NCI-H2029 (cell line): ENCODE data around the gene ZSWIM3.
A peak's percentile ranks its signal among the peaks of the same experiment; 100 is the strongest.
"Not testable (repeated sequence)": the region's sequence is repeated elsewhere in the genome, so short reads cannot be mapped to it uniquely, and the experiment has no call there.

Experiments
- DNase-seq: peaks from one replicate; lab custom pipeline; 2025; lab: John Stamatoyannopoulos, UW

ZSWIM3 gene

DNA sequence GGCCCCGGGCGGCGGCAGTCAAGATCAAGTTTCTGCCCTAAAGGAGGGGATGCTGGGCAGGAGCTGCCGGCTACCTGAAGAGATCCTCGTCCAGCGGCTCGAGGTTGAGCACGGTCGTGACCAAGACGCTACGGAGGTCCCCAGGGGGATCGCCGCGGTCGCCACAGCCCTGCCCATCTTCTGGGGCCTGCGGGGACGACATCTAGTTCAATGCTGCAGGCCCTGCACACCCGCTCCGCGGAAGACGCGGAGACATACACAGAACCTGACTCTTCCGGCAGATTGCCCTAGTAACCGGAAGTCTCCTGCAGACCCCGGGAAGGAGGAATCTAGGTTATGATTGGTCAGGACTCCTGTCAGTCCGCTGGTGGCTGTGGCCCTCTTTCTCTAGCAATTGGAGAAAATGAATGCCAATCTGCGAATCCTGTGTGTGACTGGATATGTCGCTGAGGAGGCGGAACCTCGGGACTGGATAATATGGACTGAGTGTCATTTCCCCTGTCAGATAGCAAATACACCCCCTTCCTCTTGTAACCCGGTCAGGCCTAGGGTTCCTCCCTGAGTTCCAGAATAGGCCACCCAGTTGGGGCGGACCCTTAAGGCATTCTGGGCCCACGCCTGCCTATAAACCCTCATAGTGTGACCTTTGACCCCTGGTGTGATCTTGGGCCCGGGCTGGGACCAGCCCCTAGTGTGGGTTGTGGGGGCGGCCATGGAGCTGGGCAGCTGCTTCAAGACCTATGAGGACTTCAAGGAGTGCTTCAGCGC, at the start of gene ZSWIM3, which contains the start of gene ACOT8:
Gene ZSWIM3, plus strand, starts transcription at position 501 of the 768 bp plus-strand sequence. Its CDS starts 212 bp downstream, at position 713.
Gene ACOT8, minus strand, starts transcription at position 279 of the 768 bp plus-strand sequence. Its CDS starts 77 bp downstream, at position 202.
- DNase-seq = peak; percentile 100

DNA sequence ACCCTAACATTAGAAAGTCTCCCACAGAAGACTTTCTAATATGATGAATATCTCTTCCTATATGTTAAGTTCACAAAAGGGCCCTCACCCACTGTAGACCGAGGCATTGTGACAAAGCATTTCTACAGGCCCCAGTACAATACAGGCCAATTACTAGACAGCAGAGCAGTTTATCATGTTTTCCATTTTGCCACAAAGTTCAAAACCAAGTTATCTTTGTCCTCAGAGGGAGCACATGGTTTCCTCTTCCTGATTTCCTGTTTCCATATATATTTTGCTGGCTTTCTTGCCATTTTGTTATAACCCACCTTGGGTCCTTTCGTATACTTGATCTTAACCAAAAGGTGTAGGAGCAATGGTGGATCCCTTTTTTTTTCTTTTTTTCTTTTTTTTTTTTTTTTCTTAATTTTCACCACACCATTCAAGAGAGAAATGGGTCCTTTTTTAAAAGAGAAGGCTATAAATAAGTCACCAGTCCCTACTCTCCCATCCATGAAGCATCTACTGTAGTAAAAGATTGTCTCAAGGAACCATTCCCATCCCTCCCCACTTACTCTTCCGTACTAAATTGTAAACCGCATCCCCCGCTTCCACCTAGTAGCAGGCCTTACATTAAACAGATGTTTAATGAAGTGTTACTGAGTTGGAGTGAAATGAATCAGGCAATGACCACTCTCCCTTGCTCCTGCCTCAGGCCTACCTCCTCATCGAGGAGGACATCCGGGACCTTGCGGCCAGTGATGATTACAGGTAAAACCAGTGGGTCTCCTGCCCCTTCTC, 47.0 kb upstream of the ZSWIM3 start:
- DNase-seq = no peak

GRCh38 chr20:45812157-45813005, 45.0 kb upstream of the ZSWIM3 start, which contains the start of gene UBE2C:
Gene UBE2C, plus strand, starts transcription at chr20:45812644. Its CDS starts 52 bp downstream, at chr20:45812696.
- DNase-seq = peak; percentile 99

- no peak for DNase-seq
Observed at GRCh38 chr20:45813006-45813340, 44.4 kb upstream of the ZSWIM3 start.

- DNase-seq = no peak
Observed at GRCh38 chr20:45813489-45813888, 43.9 kb upstream of the ZSWIM3 start.

GRCh38 chr20:45814314-45814713, 43.1 kb upstream of the ZSWIM3 start:
- no peak for DNase-seq

- DNase-seq = no peak
Observed at GRCh38 chr20:45816951-45817350, 40.5 kb upstream of the ZSWIM3 start.

DNA sequence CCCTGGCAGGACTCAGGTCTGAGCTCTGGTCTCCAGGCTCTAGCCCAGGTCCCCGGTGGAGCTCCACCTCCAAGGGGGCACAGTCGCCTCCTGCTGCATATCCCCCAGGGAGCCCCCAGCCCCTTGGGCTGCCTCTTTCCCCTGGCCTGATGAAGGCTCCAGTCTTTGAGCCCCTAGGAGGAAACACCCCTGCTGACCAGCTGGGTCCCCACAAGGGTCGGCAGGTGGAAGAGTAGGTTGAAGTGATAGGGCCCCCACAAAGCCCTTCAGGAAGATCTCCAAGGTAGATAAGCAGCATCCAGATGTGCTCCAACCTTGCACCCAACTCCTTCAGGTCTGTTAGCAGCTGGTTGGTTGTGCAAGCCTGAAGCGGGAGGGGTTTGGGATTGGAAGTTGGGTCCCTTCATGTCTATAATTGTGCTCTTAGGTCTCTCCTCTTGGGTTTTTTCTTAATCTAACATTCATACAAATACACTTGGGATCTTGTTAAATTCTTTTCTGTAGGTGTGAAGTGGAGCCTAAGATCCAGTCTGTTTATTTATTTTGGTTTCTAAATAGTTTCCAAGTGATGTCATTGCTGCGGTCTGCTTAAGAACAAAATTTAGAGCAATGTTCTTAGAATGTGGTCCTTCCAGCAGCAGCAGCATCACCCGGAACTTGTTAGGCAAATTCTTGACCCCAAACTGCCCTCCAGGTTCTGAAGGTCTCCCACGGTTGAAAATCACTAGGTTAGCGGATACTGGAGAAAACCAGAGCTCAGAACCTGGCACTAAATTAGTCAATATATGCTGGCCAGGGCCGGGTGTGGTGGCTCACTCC, 39.8 kb upstream of the ZSWIM3 start:
- no peak for DNase-seq

- no peak for DNase-seq
Observed at GRCh38 chr20:45818239-45818638, 39.2 kb upstream of the ZSWIM3 start.

- DNase-seq = no peak
Observed at GRCh38 chr20:45819466-45819865, 37.9 kb upstream of the ZSWIM3 start.

DNA sequence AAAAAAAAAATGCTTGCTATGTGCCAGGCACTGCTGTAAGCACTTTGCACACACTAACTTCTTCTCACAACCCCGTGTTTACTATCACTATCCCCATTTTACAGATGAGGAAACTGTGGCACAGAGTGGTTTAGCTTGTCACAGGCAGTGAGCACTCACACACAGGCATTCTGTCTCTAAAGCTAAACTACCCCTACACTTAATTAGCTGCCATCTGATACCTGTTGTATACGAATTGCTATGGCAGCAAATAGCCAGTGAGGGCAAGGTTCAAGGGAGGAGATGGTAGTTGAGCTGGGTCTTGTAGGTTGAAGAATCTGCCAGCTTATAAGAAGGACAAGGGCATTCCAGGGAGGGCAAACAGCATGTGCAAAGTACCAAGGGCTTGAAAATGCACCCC, 35.5 kb upstream of the ZSWIM3 start:
- DNase-seq = no peak

DNA sequence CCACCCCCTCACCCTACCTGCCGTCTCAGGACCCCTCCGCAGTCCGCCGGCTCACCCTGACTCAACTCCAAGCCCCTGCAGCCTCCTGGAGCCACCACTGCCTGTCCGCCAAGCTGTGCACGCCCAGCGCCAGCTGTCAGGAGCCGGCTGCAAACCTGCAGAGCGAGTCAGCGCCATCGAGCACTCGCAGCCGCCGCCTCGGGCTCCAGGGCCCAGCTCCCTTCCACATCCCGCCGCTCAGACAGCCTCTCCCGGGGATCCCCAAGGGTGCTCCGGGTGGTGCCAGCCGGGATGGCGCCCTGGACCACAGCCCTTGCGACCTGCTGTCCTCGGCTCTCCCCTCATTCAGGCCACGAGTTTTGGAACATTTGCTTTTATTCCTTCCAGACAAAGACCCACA, 34.6 kb upstream of the ZSWIM3 start:
- no peak for DNase-seq

GRCh38 chr20:45823949-45824835, 33.2 kb upstream of the ZSWIM3 start:
- peak; percentile 58 for DNase-seq

DNA sequence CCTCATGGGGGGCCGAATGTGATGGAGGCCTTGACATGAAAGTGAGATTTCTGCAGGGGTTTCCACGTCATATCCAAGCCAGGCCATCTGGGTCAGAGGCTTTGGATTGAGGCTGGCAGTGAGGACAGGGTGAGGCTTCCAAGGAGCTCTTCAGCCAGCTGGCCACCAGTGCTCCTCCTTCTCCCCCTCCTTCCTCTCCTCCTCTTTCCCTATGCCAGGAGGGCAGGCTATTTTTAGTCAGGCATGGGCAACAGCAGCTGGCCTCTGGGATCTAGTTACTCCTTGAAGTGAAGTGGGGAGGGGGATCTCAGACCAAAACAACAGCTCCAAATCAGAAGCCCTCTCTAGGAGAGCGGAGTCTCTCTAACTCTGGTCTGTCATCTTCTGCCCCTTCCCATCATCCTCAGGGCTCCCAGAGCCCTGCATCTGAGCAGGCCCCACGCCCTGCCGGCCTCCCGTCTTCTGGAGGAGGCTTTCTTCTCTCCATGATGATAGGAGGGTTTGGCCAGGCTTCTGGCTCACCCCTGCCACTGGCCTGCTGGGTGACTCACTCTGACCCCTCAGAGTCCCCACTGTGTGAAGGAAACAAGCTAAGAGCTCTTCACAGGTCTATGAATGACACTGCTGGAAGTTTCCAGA, 30.9 kb upstream of the ZSWIM3 start:
- DNase-seq = no peak

DNA sequence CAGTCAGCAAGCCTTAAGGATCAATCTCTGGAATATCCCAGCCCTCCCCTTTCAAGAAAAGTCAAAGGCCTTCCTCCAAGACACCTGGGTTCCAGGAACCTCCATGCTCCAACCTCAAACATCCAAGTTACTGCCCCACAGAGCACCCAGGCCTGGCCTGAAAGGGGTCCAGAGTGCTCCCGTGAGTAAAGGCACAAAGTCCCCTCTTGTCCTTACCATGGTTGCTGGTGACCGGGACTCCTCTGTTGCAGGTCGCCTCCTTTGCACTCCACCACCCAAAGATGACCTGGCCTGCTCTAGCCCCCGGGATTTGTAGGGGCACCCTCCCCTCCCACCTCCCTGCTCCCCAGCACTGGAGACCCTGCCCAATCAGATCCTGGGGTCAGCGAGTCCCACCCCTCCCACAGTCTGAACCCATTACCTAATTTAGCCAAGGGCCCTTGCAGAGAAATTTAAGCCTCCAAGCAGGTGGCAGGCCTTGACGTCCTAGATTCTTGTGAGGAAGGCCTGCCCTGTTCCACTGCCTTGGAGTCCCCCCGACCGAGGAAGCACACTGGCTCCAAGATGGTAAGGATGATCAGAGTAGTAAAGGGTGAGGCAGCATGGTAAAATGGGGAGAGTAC, 30.3 kb upstream of the ZSWIM3 start, which contains the start of gene TNNC2:
Gene TNNC2, minus strand, starts transcription at position 283 of the 623 bp plus-strand sequence. Its CDS starts 64 bp downstream, at position 219.
- DNase-seq = no peak

- DNase-seq = no peak
Observed at GRCh38 chr20:45827712-45828111, 29.7 kb upstream of the ZSWIM3 start.

GRCh38 chr20:45828589-45828988, 28.8 kb upstream of the ZSWIM3 start:
- DNase-seq = no peak

GRCh38 chr20:45829673-45830106, 27.7 kb upstream of the ZSWIM3 start:
- DNase-seq = not testable (repeated sequence)

DNA sequence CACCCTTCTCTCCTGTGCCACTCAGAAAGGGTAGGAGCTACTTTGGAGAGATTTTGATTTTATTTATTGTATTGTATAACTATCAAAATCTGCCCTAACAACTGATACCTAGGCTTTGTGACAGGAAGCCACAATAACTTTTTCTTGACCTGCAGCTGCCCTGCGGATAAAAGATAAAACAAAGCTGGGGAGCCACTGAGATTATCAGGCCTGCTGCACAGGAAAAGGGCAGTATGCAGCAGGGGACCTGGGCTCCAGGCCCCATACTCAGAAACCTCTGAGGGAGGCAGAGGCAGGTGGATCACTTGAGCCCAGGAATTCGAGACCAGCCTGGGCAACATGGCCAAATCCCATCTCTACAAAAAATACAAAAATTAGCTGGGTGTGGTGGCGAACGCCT, 24.8 kb upstream of the ZSWIM3 start:
- DNase-seq = no peak
